ENCODE results near the gene TMEM45B. TPM values are rescaled to one million over a fixed set of nuclear protein-coding genes. Genes with fewer than 3 reads are reported as not detected.

Gene TMEM45B
- total RNA-seq, 3 donors from 2014 or later (not counting 1 experiment from before 2014, with no cell fraction given) = 0.40 TPM; not detected in 2

DNA sequence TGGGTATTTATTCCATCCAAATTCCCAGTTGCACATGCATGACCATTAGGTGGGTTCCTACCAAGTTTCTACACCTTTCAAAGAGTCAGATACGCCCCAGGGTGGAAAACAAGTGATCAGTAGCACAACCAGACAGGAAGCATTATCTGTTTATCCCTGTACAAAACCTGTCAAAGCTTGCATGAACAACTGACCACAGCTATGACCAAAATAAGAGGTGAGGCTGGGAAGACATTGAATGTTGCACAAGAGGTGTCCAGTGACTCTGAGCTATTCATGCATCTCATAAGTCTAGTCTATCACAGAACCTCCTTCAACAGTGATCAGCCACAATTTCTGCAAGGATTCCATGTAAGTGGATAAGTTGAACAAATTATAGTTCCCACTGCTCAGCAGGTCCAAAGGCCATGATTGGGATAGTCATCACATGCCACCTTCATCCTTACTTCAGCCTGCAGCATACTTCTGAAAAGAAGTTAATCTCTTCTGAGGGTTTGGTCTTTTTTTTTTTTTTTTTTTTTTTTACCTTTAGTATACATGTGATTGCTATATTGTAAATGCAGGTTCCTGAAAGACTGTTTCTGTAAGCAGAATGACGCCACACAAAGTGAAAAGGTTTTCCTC is 28.0 kb upstream of the TMEM45B start:
- no peaks in the 10 kb centered on the region for H3K36me3 Mint-ChIP-seq
- H3K27me3 ChIP-seq (ENCODE audit: control insufficient read depth, insufficient read depth, low read length) = peaks cover 2% of the 10 kb centered on the region
- H3K4me3 Mint-ChIP-seq = no peak overlapping the region
- no peak overlapping the region for H3K4me3 ChIP-seq (ENCODE audit: low read length)
- WGBS (ENCODE audit: insufficient coverage) = 78% methylated on average over 2 of the region's 2 CpGs
- H3K27ac Mint-ChIP-seq = no peak overlapping the region
- H3K4me1 ChIP-seq (ENCODE audit: control insufficient read depth, insufficient read depth, low read length) = no peaks in the 10 kb centered on the region
- intact Hi-C loops (cut with micrococcal nuclease) = no loop called here
- no peaks in the 10 kb centered on the region for H3K4me1 Mint-ChIP-seq
- DNase-seq (no peak), ATAC-seq (no peak)
- H3K9me3 ChIP-seq (ENCODE audit: control insufficient read depth, insufficient read depth, low read length) = no peaks in the 10 kb centered on the region
- TF ChIP-seq CTCF (IDR thresholded peaks at IDR 0.05) = no peak
- peaks cover 9 to 12% of the 10 kb centered on the region in 2 donors for H3K27me3 Mint-ChIP-seq (ENCODE audit: low read depth in 2 of 2)
- no peaks in the 10 kb centered on the region for H3K36me3 ChIP-seq (ENCODE audit: control insufficient read depth, insufficient read depth, low read length)
- H3K9me3 Mint-ChIP-seq = no peaks in the 10 kb centered on the region
- no peak overlapping the region for H3K27ac ChIP-seq (ENCODE audit: low read length)

DNA sequence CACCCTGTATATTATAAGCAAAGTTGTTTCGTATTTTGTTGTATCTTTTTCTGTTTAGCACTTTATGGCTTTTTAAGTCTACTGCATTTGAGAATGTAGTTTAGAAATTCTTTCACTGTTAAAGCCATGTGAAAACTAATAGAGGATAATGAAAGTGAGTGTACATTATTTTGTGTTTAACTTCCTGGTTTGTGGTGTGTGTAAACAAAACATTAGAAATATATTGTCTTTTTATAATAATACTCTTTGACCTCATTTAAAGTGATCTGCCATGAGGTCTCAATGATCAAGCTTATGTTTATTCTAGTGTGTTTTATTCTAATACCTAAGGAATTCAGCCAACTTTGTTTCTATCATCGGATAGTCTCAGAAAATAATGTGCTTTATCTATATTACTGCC is 27.4 kb upstream of the TMEM45B start:
- H3K27ac ChIP-seq (ENCODE audit: low read length) = no peak overlapping the region
- TF ChIP-seq CTCF (IDR thresholded peaks at IDR 0.05) = no peak
- H3K4me3 ChIP-seq (ENCODE audit: low read length) = no peak overlapping the region
- H3K4me1 ChIP-seq (ENCODE audit: control insufficient read depth, insufficient read depth, low read length) = no peaks in the 10 kb centered on the region
- no CpG with 5 or more reads among the region's 2 CpGs for WGBS (ENCODE audit: insufficient coverage)
- Mint-ChIP-seq H3K9me3 (no peaks in the 10 kb centered on the region), H3K36me3 (no peaks in the 10 kb centered on the region), H3K27ac (no peak overlapping the region), H3K4me3 (no peak overlapping the region), H3K27me3 (ENCODE audit: low read depth in 2 of 2) (peaks cover 9 to 15% of the 10 kb centered on the region in 2 donors), H3K4me1 (no peaks in the 10 kb centered on the region)
- intact Hi-C loops (cut with micrococcal nuclease) = no loop called here
- H3K9me3 ChIP-seq (ENCODE audit: control insufficient read depth, insufficient read depth, low read length) = no peaks in the 10 kb centered on the region
- H3K36me3 ChIP-seq (ENCODE audit: control insufficient read depth, insufficient read depth, low read length) = no peaks in the 10 kb centered on the region
- peaks cover 2% of the 10 kb centered on the region for H3K27me3 ChIP-seq (ENCODE audit: control insufficient read depth, insufficient read depth, low read length)
- ATAC-seq (no peak), DNase-seq (no peak)

GRCh38 chr11:129790106-129790505 is 25.5 kb upstream of the TMEM45B start:
- intact Hi-C loops (cut with micrococcal nuclease) = no loop called here
- no peak for TF ChIP-seq CTCF (IDR thresholded peaks at IDR 0.05)
- Mint-ChIP-seq H3K4me3 (no peak overlapping the region), H3K27me3 (ENCODE audit: low read depth in 2 of 2) (peaks cover 9 to 15% of the 10 kb centered on the region in 2 donors), H3K36me3 (no peaks in the 10 kb centered on the region), H3K27ac (no peak overlapping the region), H3K9me3 (no peaks in the 10 kb centered on the region), H3K4me1 (no peaks in the 10 kb centered on the region)
- Histone ChIP-seq H3K27ac (ENCODE audit: low read length) (no peak overlapping the region), H3K4me3 (ENCODE audit: low read length) (no peak overlapping the region), H3K36me3 (ENCODE audit: control insufficient read depth, insufficient read depth, low read length) (no peaks in the 10 kb centered on the region), H3K4me1 (ENCODE audit: control insufficient read depth, insufficient read depth, low read length) (no peaks in the 10 kb centered on the region), H3K9me3 (ENCODE audit: control insufficient read depth, insufficient read depth, low read length) (peaks cover 3% of the 10 kb centered on the region), H3K27me3 (ENCODE audit: control insufficient read depth, insufficient read depth, low read length) (peaks cover 2% of the 10 kb centered on the region)
- no peak for DNase-seq
- WGBS (ENCODE audit: insufficient coverage) = 67% methylated on average over 1 of the region's 2 CpGs
- ATAC-seq = no peak

DNA sequence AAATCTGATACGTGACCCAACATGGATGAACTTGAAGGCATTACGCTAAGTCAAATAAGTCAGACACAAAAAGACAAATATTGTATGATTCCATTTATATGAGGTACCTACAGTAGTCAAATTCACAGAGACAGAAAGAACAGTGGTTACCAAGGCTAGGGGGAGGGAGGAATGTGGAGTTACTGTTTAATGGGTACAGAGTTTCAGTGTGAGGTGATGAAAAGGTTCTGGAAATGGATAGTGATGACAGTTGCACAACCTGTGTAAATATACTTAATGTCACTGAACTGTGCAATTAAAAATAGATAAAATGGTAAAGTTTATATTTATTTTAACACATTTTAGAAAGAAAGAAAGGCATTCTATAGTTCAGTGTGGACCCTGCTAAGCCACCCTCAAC is 24.1 kb upstream of the TMEM45B start:
- Mint-ChIP-seq H3K4me1 (no peaks in the 10 kb centered on the region), H3K27me3 (ENCODE audit: low read depth in 2 of 2) (peaks cover 9 to 14% of the 10 kb centered on the region in 2 donors), H3K27ac (no peak overlapping the region), H3K4me3 (no peak overlapping the region), H3K9me3 (peaks cover 0 to 2% of the 10 kb centered on the region in 2 donors), H3K36me3 (no peaks in the 10 kb centered on the region)
- peaks cover 3% of the 10 kb centered on the region for H3K9me3 ChIP-seq (ENCODE audit: control insufficient read depth, insufficient read depth, low read length)
- H3K27ac ChIP-seq (ENCODE audit: low read length) = no peak overlapping the region
- WGBS (ENCODE audit: insufficient coverage) = 94% methylated on average over 2 of the region's 2 CpGs
- no peak for ATAC-seq
- no peaks in the 10 kb centered on the region for H3K36me3 ChIP-seq (ENCODE audit: control insufficient read depth, insufficient read depth, low read length)
- no peak overlapping the region for H3K4me3 ChIP-seq (ENCODE audit: low read length)
- H3K27me3 ChIP-seq (ENCODE audit: control insufficient read depth, insufficient read depth, low read length) = peaks cover 2% of the 10 kb centered on the region
- DNase-seq = no peak
- intact Hi-C loops (cut with micrococcal nuclease) = no loop called here
- H3K4me1 ChIP-seq (ENCODE audit: control insufficient read depth, insufficient read depth, low read length) = no peaks in the 10 kb centered on the region
- TF ChIP-seq CTCF (IDR thresholded peaks at IDR 0.05) = no peak
